Measurements from ENCODE around the gene METTL1.
"Not testable (repeated sequence)": the region's sequence is repeated elsewhere in the genome, so short reads cannot be mapped to it uniquely, and the experiment has no call there.

The METTL1 gene

GRCh38 chr12:57771873-57772428, at the start of gene METTL1:
Gene METTL1 (minus strand): TSS chr12:57772105. CDS start chr12:57772083, 22 bp downstream.
- DNase-seq (ENCODE audit: low read depth), result peak; percentile 91

DNA sequence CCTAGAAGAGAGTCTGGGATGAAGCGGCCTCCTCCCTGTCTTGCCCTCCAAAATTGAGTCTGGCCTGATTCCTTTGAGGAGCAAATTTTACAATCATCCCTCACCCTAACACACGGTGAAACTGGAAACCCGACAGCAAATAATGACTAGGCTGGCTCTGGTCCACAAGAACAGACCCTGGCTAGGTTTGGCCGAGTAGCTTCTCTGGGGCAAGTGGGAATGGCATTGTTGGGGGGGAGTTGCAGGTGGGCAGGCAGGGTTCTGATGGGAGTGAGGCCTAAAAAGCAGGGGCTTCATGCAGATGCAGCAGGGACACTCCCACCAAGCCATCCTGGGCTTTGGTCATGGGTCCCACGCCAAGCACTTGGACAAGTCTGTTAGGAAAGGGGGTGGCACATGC, 49.1 kb upstream of the METTL1 start:
- DNase-seq (ENCODE audit: low read depth), result not testable (repeated sequence)

GRCh38 chr12:57820119-57820518, 48.2 kb upstream of the METTL1 start:
- DNase-seq (ENCODE audit: low read depth), result not testable (repeated sequence)

DNA sequence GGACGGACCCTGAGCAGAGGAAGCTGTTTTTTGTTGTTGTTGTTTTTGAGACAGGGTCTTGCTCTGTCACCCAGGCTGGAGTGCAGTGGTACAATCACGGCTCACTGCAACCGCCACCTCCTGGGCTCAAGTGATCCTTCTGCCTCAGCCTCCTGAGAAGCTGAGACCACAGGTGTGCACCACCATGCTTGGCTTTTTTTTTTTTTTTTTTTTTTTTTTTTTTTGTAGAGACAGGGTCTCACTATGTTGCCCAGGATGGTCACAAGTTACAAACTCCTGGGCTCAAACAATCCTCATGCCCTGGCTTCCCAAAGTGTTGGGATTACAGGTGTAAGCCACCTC, 46.1 kb upstream of the METTL1 start:
- not testable (repeated sequence) for DNase-seq (ENCODE audit: low read depth)

DNA sequence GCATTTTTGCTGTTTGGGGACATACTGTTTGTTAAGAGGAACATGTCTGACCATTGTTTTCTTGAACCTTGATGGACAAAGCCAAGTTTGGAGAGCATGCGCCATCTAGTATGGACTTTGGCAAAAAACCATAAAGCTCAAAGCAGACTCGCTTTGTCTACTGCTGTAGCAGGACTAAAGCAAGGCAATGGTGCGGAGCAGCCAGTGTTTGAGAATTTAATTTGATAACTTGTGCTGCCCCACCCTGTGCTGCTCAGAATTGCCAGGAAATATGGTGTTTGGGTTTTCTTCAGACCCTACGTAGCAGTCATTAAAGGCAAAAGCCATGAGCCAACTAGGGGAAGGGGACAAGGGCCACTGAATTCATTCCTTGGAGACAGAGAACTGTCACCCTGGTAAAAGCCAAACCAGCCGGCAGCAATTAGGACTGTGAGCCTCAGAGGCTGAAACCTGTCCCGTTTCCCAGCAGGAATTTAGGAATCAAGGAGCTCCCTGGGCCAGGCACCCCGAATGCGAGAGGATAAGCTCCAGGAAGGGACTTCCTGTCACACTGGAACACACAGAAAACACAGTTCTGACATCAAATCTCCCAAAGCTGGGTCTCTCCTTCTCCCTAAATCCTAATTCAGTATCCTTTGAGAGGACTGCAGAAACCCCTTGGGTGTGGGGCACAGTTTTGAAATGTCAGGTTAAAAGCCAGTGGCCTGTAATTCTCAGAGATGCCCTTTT, 45.5 kb upstream of the METTL1 start:
- DNase-seq (ENCODE audit: low read depth), result no peak

- no peak for DNase-seq (ENCODE audit: low read depth)
Measured at GRCh38 chr12:57816855-57817151, 44.9 kb upstream of the METTL1 start.

DNA sequence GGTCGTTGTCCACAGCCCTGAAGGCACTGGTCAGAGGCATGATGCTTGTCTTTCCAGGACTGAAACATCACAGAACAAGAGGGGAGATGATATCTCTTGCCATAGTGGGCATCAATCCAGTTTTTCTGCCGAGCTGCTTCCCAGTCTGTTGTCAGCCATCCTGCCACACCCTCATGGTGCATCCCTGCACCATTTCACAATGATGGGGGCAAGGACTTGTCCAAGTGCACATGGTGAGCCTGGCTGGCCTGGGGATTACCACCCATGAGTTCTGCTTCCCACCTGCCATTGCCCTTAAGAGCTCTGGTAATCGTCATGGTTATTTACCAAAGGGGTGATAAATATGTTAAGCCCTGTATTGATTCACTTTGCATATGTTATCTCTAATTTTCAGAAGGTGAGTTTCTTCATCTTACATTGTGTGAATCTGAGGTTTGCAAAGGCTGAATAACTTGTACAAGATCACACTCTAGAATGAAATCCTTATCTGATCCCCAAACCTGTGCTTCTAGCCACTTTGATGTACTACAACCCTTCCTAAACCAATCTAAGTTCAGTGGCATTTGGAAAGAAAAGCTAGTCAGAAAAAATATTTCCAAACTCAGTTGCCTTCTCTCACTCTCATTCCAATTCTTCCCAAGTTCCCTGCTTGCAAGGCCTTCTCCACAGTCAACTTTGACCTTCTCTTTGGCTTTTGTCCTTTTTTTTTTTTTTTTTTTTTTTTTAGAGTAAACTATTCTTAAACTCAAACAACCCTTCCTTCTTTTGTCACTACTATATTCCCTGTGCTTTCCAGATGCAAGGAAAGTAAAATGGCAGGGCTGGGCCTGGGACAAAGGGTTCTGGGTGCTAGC, 44.3 kb upstream of the METTL1 start:
- DNase-seq (ENCODE audit: low read depth), result no peak

DNA sequence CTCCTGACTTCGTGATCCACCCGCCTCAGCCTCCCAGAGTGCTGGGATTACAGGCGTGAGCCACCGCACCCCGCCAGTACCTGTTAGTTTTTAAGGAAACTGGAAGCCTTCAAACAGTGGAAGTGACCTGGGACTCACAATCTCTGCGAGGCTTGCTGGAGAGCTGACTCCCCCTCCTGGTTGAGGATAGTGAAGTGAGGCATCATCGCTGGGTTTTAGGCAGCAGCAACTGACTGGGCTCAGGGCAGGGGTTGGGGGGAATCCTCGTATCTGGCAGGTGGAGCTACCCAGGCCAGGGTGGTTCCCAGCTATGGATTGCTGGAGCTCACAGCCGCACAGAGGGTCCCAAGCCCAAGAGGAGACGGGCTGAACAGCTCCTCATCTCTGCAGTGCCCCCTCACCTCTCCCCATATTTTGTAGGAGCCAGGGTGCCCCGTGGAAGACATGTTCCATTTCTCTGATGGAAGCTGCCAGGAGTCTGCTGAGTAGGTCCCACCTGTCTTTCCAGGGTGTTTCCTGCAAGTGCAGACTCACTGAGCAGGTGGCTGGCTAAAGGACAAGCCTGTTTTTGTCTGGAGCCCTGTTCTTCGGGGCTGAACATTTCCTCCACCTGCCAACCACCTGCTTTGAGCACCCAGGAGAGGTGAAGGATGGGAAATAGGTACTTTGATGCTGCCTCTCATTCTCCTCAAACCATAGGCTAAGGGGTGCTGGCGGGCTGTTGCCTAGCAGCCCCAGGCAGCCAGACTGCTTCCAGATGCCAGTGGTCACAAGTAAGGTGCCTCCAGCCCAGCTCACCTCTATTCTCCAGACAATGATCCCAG, 43.5 kb upstream of the METTL1 start:
- DNase-seq (ENCODE audit: low read depth), result no peak

GRCh38 chr12:57813971-57814772, 42.3 kb upstream of the METTL1 start:
- DNase-seq (ENCODE audit: low read depth), result no peak

DNA sequence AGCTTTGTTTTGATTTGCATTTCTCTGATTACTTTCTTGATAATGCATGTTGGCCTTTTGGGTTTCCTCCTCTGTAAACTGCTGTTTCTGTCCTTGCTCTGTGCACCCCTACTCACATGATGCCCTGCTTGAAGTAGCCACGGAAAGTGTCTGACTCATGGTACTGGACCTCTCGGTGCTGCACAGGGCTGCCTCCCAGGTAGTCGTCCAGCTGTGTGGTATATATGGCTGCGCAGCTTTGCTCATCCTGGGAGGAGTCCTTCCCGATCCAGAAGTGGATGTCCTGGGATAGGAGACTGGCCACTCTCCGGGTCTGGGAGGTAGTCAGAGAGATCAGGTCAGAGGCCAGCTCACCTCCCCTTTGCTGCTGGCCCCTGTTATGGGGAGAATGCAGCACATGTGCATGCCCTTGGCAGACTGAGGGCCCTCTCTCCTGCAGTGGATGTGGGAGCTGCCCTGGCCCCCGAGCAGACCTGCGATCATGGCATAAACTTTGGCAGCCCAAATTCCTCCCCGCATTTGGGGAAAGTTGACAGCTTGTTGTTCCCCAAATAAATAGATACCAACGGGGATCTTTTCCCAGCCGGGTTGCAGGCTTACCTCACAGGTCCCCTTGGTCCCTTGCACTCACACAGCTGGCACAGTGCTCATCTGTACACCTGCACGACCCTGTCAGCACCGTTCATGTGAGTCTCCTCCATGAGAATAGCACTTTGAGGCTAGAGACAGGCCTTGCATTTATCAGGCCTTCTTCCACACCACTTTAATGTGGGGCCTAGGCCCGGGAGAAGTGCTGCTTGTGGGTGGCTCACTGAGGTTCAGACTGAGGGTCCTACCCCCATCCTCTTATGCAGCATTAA, 41.4 kb upstream of the METTL1 start:
- DNase-seq (ENCODE audit: low read depth), result no peak

DNA sequence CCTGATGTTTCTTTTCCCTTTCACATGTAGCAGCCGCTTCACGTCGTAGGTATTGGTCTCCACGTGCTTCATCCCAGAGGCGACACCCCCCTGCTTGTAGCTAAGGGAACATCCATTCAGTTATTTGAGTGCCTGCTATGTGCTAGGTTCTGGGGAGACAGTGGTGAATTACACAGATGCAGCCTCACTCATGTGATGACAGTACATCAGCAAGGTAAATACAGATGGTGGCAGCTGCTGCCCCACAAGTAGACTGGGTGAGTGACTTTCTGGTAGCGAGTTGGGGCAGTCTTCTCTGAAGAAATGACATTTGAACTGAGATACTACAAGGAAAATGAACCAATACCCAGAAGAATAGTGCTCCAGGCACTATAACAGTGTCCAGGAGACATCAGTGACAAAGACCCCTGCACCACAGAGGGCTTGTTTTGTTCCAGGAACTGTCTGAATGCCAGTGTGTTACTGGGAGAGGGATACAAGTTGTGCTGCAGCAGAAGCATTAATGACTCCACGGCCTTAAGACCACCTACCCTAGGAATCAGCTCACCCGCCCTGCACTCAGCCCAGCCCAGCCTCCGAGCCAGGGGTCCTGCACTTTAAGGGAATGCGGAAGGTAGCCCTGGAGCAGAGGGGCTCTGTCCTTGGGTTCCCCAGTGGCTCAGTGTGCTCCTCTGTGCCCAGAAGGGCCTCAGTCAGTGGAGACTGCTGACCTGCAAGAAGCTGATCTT, 39.3 kb upstream of the METTL1 start:
- no peak for DNase-seq (ENCODE audit: low read depth)

DNA sequence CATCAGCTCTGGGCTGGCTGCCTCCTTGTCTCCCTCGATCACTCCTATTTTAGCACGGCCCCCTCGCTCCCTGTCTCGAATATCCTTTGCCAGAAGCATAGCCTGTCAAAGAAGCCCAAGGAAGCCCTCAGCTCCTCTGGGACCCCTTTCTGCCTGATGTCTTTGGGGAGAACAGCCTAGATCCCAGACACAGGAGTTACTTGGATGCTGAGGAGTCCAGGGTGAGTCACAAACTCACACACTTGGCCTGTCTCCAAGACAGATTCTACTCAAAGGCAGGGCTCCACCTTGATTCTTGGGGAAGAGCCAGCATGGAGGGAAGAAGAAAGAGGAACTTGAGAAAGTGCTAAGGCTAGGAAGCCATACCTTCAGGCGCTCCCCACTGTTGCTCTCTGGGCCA, 38.5 kb upstream of the METTL1 start:
- DNase-seq (ENCODE audit: low read depth), result no peak

GRCh38 chr12:57809425-57809824, 37.5 kb upstream of the METTL1 start:
- DNase-seq (ENCODE audit: low read depth), result no peak

DNA sequence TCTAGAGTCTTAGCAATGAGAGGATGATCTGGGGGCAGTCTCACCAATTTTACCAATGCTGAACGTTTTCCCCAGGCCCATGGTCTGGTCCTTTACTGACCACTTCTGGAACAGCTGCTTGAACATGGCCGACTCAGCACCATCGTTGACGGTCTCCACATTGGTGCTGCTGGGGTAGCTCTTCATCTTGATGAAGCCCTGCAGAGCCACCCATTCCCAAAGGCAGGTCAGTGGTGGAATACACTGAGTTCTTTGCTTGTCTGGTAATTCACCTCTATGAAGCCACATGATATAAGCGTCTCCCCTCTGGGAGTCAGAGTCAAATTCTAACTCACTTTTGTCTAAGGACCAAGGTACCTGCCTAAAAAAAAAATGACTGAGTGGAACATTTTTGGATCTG, 36.4 kb upstream of the METTL1 start:
- no peak for DNase-seq (ENCODE audit: low read depth)

GRCh38 chr12:57807285-57807684, 35.4 kb upstream of the METTL1 start:
- DNase-seq (ENCODE audit: low read depth), result no peak

- no peak for DNase-seq (ENCODE audit: low read depth)
Measured at GRCh38 chr12:57806677-57807076, 34.8 kb upstream of the METTL1 start.

GRCh38 chr12:57803319-57803893, 31.5 kb upstream of the METTL1 start:
- DNase-seq (ENCODE audit: low read depth), result no peak

DNA sequence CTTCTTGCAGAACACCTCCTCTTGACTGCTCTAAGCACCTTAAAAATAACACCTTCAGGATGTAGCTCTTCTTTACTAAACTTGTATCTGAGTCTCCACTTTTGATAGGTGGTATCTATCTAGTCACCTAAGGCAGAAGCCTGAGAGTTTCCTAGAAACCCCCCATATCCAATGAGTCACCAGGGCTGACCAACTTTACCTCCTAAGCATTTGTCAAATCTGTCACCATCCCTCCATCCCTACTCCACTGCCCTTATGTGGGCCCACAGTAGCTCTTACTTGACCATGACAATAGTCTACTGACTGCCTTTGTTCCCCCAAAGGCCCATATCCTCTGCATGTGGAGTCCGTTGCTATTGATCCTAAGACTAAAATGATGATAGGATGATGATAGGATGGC, 30.7 kb upstream of the METTL1 start:
- no peak for DNase-seq (ENCODE audit: low read depth)

DNA sequence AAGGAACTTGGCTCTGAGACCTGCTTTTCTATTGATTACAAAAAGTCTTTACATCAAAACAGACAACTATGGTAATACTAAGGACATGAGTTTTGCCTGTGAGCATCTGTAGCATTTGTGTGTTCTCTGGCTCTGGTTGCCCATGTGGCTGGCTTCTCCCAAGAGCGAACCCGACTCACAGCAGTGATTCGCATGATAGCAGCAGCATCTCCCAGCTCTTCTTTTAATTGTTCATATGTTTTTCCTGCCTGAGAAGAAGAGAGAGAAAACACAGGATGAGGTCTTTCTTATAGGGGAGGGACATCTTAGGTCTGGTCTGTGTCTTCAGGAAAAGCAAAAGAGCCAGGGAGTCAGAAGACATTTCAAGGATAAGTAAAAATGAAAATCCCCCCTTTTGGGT, 29.1 kb upstream of the METTL1 start:
- DNase-seq (ENCODE audit: low read depth), result no peak

- DNase-seq (ENCODE audit: low read depth), result no peak
Measured at GRCh38 chr12:57797933-57798332, 26.0 kb upstream of the METTL1 start.

All from activated T-cell treated with anti-CD3 and anti-CD28 coated beads for 48 hours (primary cell).